GM23248 (cell line): ENCODE results near the gene SSB.

Experiments
- EZH2 ChIP-seq: fragments of 200-600 bp; sonication (generic); IDR thresholded peaks from 2 replicates; pipeline ENCODE4 v1.6.1; 2018; ENCODE audit warnings: antibody characterized with exemption, mild to moderate bottlenecking; ENCODE audit not compliant: insufficient read depth, poor library complexity, severe bottlenecking
- EZH2phosphoT487 ChIP-seq: fragments of 200-600 bp; sonication (generic); IDR thresholded peaks from 2 replicates; pipeline ENCODE4 v1.6.1; 2018; ENCODE audit warnings: antibody characterized with exemption, moderate library complexity, mild to moderate bottlenecking, low read depth; ENCODE audit not compliant: insufficient read depth

DNA sequence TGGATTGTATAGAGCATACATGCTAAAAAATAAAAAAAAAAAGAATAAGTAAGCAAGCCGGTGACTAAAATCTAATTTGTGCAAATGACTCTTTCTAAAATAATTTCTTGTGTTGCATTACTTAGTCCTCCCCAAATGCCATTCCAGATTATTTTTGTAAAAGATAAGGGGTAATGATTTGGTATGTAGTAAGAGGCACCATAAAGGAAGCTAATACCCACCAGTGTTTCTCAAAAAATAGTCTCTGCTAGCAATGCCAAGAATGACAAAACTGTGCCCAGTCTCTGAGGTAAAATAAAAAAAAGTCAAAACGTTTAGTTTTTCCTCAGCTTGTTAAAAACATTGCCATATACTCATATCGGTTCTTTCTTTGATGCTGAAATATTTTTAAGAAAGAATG lies 23.4 kb downstream of the SSB start:
- TF ChIP-seq EZH2phosphoT487 (no peak), EZH2 (no peak)
